NCI-H1092 treated with DMSO at 0.1 percent for 48 hours (cell line): ENCODE measurements around the gene GMPS.
"Not testable (repeated sequence)": the region's sequence is repeated elsewhere in the genome, so short reads cannot be mapped to it uniquely, and the experiment has no call there.

Experiments
- DNase-seq: peaks from one replicate; lab custom pipeline; 2025; lab: John Stamatoyannopoulos, UW

The GMPS gene

DNA sequence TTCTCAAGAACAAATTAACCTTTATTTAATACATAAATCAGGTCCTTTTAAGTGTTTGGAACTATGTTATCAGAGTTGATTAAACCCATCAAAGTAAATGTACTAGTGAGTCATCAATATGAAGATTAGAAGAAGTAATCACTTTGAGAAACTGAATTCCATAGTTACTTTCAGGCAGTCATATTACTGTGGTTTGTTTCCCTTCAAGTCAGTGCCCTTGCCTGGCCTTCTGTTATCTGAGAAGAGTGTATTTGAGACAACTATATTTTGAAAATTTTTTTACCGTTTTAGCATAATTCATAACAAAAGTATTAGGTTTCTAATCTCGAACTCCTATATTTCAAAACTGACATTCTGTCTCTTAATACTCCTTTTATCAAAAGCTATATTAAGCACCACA lies 73.6 kb downstream of the GMPS start:
- no peak for DNase-seq

DNA sequence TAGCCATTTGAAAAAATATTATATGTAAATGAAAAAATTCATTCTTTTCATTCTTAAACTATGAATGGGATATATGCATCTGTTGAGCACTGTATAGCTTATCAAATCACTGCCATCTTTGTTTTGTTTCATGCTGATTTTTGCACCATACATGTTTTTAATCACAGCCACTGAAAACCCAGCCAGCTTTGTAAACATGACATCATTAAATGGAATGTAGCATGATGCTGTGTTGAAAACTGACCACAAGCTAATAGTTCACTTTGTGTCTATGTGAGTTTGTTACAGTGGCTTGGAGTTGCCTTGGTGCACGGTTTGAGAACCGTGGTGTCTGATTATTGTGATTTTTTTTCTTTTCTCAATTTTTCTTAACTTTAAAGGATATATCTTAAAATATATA lies 75.7 kb downstream of the GMPS start:
- no peak for DNase-seq

DNA sequence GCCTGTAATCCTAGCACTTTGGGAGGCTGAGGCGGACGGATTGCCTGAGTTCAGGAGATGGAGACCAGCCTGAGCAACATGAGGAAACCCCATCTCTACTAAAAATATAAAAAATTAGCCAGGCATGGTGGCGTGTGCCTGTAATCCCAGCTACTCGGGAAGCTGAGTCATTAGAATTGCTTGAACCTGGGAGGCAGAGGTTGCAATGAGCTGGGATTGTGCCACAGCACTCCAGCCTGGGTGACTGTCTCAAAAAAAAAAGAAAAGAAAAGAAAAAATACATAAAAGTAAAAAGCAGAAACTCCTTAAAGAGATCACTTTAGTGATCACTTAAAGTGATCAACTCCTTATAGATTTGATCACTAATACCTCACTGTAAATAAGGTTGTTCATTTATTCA lies 78.0 kb downstream of the GMPS start:
- no peak for DNase-seq

DNA sequence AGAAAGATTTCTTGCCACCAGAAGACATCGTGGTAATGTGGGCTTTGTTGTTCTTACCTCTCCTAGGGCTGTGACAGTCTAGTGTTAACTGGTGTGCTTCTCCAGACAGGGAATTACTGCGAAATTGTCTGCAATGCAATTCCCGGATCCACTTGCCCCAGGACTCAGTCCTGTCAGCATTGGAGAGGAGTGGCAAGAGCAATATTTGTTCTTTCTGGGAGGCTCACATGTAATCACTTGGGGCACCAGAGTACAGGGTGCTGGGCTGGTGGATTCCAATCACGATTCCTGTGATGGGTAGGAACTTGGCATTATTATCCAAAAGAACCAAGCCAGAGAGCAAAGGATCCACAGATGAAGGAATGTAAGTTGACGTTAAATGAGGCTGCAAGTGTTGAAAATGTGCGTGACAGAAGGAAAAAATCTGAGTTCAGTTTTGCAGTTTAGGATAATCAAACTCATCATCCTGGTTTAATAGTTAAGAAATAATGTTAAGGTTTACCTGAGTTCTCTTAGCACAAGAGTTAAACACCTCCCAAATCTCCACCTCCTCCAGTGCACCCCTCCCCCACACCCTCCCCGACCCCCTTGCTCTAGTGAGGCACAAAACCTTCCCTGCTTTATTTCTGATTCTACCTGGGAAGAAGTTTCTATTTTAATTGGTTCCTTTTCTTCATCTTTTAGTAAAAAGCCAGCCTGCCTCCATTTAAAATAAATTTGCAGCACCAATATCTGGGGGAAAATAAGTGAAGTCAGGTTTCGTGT lies 79.2 kb downstream of the GMPS start:
- no peak for DNase-seq

DNA sequence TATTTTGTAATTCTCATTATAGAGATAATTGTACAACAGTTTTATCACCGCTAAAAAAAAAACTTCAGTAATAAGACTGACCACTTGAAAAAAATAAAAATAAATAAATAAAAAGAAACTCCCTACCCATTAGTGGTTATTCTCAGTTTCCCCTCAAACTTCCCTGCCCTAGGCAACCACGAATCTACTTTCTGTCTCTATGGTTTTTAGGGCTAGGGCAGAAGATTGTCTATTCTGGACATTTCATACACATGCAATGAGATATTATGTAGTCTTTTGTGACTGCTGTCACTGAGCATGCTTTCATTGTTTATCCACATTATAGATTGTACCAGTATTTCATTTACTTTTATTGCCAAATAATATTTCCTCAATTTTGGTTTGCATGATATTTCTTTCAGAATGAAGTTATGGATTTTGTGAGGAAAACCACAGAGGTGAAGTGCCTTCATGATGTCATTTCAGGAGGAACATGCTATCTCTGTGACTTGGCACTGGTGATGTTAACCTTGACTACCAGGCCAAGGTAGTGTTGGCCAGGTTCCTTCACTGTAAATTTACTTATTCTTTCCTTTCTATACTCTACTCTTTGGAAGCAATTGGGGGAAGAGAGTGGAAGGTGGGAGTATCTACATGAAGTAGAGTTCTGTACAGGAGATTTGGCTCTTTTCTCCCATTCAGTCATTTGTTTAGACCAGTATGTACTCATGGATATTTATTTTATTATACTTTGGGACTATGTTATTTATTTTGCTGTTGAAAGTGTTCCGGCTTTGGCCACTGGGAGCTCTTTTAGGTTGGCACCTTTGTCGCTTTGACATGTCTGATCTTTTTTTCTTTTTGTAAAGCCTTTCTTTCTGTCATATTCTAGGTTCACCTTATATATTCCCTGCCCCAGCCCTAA lies 86.3 kb downstream of the GMPS start:
- no peak for DNase-seq

DNA sequence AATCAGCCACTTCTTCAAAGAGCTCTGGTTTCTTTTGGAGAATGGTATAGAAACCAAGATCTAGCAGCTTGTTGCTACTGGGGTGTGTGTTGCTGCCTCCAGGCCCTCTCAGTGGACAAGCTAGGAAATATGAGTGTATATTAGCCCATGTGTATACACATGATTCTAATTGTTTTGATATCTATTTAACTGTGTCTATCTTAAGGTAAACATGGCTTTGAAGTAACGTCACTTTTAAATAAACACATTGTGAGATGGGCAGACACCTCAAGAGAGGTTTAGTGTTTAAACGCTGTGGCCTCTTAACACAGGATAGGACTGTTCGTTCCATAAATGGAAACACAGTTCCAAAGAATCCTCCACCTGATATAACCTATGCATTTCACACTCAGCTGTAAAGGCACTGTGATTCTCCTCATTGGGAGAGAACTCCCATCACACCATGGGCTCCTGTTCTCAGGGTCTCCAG lies 87.0 kb downstream of the GMPS start:
- no peak for DNase-seq

DNA sequence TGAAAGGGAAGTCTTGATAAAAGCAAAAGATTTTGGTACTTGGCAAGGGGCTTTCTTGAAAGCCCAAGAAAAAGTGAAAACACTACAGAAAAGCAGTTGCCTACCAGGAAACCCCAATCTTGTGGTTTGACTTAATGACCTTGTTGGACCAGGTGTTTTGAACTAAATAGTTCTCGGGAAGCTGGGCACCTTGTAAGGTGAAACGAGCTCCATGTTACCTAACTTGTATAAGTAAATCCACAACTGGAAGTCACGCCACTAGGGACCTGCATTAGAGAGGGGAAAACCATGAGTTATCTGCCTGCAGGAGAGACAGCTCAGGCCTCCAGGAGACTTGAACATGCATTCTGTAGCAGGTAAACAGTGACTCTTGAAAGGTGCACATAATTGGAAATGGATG lies 88.2 kb downstream of the GMPS start:
- DNase-seq: no peak

DNA sequence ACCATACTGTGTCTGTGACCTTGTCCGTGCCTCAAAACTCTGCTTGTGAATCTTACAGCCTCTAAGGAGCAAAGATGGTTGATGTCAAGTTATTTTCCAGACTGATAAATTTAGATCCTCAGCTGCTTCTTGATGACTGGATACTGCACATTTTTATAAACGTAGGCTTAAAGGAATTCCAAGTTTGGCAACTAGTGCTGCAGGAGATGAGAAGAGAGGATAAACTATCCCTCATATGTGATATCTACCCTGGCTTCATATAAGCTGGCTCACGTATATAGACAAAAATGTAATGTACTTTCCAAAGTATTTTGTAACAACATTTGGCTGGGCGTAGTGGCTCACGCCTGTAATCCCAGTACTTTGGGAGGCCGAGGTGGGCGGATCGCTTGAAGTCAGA lies 89.6 kb downstream of the GMPS start:
- no peak for DNase-seq

DNA sequence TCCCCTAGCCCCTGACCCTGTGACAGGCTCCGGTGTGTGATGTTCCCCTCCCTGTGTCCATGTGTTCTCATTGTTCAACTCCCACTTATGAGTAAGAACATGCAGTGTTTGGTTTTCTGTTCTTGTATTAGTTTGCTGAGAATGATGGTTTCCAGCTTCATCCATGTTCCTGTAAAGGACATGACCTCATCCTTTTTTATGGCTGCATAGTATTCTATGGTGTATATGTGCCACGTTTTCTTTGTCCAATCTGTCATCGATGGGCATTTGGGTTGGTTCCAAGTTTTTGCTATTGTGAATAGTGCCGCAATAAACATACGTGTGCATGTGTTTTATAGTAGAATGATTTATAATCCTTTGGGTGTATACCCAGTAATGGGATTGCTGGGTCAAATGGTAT lies 90.6 kb downstream of the GMPS start:
- not testable (repeated sequence) for DNase-seq

DNA sequence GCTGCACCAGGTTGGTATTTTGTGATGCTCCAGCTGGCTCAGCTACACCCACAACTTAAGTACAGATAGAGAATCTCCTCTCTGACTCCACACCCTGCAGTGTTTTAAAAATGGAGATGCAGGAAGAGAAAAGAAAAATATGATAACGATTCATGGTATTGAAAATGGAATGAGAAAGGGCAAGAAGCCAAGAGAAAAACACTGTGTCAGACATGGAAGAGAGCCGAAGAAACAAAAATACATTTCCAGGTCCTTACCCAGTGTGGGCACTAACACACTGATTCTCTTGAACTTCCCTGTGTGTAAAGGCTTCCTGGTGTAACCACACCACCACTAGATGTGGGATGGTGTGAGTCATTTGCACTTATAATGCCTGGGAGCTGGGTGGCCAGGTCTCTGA lies 93.1 kb downstream of the GMPS start:
- DNase-seq: no peak

DNA sequence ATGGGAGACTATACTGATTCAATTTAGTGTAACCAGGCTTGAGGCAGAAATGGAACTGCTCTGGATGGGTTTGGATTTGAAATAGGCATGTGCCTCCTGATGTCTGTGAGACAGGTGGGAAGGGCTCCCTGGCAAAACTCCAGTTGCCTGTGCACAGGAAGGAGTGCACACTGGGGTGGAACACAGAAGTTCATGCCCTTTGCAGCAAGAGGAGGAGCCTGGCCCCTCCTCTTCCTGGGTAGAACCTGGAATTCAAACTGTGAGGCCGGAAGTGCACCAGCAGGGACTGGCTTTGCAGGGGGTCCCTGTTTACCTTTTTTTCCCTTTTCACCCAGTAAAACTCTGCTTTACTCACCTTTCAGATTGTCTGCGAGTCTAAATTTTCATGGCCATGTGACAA lies 99.9 kb downstream of the GMPS start:
- no peak for DNase-seq

DNA sequence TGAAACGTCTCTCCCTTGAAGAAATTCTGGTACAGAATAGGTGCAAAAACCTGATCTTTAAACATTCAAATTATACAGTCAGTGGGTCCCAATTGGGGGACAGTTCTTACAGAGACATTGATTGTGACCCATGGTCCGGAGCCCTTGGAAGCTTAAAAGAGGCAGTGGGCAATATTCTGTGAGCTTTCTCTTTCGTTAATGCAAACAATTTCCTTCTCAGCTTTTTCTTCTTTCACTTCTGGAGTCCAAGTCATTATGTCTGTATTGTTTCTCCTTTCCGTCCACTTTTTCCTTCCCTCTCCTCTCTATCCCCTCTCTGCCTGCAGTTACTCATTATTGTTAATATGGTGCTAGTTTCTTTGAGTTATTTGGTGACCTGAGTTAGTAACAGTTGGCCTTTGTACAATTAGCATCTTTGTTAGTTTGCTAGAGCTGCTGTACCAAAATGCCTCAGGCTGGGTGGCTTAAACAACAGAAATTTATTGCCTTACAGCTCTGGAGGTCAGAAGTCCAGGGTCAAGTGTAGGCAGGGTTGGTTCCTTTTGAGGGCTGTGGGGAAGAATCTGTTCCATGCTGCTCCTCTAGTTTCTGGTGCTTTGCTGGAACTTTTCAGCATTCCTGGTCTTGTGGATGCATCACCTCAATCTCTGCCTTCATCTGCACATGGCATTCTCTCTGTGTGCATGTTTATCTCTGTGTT lies 102.6 kb downstream of the GMPS start:
- no peak for DNase-seq

DNA sequence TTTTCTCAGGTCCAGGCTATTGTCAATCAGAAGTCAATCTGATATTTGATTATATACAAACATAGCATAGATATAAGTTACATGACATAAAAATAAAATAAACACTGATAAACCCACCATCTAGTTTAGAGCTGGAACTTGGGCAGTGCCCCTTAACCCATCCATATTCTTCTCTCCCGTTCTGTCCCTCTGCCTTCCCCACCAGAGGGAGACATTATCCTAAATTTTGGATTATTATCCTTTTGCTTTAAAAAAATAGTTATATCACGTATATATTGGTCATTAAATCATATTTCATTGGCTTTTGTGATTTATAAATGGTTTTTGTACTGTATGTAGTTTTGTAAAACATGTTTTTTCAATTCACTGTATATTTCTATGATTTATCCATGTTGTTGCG lies 107.9 kb downstream of the GMPS start:
- no peak for DNase-seq

DNA sequence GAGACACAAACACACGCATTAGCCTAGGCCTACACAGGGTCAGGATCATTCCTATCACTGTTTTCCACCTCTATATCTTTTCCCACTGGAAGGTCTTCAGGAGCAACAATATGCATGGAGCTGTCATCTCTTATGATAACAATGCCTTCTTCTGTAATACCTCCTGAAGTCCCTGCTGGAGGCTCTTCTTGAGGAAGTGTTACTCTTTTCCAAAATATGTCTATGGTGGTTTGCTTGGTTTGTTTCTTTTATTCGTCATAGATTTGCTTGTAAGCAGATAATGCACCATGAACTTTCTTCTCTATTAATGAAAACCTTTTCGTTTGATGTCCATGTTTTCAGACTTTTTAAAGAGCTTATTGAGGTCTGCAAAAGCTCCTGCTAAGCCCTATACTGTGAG lies 109.3 kb downstream of the GMPS start:
- no peak for DNase-seq

DNA sequence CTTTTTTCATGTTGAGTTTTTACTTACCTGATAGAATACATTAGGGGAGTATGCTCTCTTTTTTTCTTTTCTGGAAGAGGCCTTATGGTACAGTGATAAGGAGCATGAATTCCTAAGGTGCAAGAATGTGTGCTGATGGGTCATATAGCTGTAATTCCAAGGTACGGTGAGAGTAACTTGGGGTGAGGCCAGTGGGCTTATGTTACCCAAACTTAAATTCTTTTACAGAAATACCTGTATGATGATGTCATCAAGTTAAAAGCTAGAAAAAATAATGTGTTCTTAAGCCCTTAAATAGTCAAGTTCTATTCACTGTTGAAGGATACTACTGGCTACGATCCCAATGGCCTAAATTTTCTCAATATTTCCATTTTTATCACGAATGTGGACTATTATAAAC lies 111.2 kb downstream of the GMPS start:
- no peak for DNase-seq

DNA sequence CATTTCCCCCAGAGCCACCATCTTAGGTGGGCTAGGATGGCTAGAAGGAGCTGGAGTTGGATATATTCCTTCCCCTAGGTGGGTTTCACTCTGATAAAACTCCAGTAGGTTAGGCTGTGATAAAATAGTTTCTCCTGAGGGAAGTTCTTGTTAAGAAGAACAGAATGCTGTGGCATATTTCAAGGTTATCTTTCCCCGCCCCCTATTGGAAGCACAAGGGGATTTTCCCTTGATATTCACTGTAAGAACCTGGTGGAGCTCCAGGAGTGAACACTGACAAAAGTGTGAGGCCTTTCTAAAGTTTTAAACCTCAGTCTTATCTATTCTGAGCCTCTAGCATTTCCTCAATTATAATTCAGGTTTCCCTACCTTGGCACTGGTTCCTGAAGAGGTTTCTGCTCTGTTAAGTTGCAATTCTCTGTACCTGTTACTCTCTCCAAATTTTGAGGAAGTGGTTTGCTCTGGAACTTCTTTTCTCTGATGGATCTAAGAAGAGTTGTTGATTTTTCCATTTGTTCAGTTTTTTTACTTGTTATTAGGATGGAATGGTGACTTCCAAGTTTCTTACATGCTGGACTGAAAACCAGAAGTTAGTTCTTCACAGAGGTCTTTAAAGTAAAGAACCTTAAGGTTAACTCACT lies 113.5 kb downstream of the GMPS start:
- no peak for DNase-seq

DNA sequence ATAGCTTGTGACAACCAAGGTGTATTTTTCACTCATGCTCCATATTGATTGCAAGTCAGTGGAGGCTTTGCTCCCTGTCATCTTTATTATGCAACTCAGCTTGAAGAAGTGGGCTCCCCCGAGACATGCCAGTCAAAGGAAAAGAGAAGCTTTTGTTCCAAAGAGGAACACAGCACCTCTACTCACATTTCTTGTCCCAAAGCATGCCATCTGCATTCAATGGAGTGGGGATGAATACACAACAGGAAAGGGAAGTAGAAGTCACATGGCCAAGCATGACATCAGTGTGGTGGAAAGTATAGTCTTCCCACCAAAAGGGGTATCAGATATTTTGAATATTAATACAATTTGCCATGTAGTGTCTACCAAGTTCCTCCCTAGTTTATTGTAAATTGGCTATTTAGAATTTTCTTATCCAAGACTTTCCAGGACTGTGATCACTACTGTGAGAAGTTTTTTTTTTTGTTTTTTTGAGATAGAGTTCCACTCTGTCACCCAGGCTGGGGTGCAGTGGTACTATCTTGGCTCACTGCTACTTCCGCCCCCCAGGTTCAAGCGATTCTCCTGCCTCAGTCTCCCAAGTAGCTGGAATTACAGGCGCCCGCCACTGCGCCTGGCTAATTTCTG lies 114.5 kb downstream of the GMPS start:
- DNase-seq: no peak

DNA sequence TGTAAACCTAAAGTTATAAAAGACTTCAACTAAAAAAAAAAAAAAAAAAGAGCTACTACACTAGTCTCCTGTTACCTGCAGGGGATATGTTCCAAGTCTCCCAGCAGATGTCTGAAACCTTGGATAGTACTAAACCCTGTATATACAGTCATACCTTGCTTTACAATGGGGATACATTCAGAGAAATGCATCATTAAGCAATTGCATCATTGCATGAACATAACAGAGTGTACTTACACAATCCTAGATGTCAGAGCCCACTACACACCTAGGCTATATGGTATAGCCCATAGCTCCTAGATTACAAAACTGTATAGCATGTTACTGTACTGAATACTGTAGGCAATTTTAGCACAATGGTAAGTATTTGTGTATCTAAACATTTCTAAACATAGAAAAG lies 119.1 kb downstream of the GMPS start:
- no peak for DNase-seq

DNA sequence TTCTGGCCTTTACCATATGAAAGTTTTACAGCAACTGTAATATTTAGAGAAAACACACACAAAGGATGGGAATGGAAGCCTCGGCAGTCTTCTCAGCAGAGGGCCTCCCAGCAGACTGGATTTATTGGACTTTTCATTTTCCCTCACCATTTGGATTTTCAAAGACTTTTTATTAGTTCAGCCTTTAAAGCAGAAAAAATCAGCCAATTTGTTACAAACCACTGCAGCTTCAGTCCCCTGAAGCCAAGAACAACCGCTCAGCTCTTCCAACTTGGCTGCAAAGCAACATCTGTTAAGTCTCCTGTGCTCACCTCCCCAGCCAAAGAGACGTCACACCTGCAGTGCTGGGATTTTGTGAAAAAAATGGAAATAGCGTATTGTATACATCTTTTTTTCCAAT lies 120.8 kb downstream of the GMPS start:
- DNase-seq: no peak

DNA sequence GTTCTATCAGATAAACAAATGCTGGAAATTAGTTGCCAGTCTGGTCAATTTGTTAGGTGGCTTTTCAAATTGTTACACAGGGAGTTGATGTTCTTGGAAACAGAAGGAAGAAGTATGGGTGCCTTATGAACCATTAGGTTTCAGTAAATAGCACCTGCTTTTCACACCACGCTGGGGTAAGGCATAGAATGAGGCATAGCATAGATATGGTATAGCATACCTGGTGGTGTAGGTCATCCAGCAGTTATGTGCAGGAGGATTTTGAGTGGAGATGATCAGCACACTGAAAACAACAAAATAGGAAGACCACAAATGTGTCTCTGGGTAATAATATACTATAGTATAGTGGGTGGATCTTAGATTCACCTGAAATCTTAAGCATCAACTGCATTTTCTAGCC lies 121.4 kb downstream of the GMPS start:
- no peak for DNase-seq
